ENCODE measurements around the gene CCDC97. TPM values are rescaled to one million over a fixed set of nuclear protein-coding genes. Genes with fewer than 3 reads are reported as not detected.

Gene CCDC97
- total and polyA plus RNA-seq, 2 of the 8 experiments (the other 6 are each of a cell fraction or from before 2014, with no cell fraction given), result 19.8 to 27.1 TPM

- Histone ChIP-seq H3K27me3 (replicated peaks in 1 of 4; ENCODE audit: control insufficient read depth in 3 of 4, extremely low read depth in 1 of 4, insufficient read depth in 3 of 4, low read length in 3 of 4) (peaks cover 10 to 36% (median 28%) of the 10 kb centered on the region in 4 experiments), H2AFZ (ENCODE audit: low read length) (0 out of 2 replicates have a peak overlapping the region, but pooled peaks have one; percentile 27), H3K4me1 (replicated peaks in 1 of 4; ENCODE audit: control insufficient read depth in 3 of 4, insufficient read depth in 4 of 4, low read length in 3 of 4) (peaks cover 0 to 14% (median 4%) of the 10 kb centered on the region in 4 experiments; a peak in 5 of 7 replicates), H2BK5ac (ENCODE audit: low read depth, low read length) (no peak overlapping the region), H3K56ac (replicated peaks; ENCODE audit: insufficient read length, low read depth, low read length) (no peak overlapping the region), H4K20me1 (replicated peaks in 1 of 2; ENCODE audit: control insufficient read depth in 1 of 2, insufficient read depth in 2 of 2, low read length in 2 of 2) (peaks cover 0 to 4% of the 10 kb centered on the region in 2 experiments), H3K4me3 (ENCODE audit: extremely low read depth in 1 of 4, insufficient read depth in 2 of 4, low read depth in 3 of 4, low read length in 4 of 4) (peak overlapping the region; percentile 52 to 75 (median 70)), H4K5ac (ENCODE audit: insufficient read length, low read depth, low read length) (no peak overlapping the region), H4K91ac (replicated peaks; ENCODE audit: insufficient read length, low read length) (no peak overlapping the region), H3K27ac (ENCODE audit: low read depth, low read length) (no peak overlapping the region), H3K23me2 (ENCODE audit: low read depth, low read length) (peaks cover 27% of the 10 kb centered on the region), H3K14ac (ENCODE audit: insufficient read length) (no peak overlapping the region), H3K79me1 (ENCODE audit: low read depth, low read length) (no peaks in the 10 kb centered on the region), H3K36me3 (ENCODE audit: control insufficient read depth in 2 of 4, insufficient read depth in 4 of 4, low read length in 3 of 4) (no peaks in the 10 kb centered on the region), H3K23ac (ENCODE audit: insufficient read length) (no peak overlapping the region), H2BK15ac (ENCODE audit: low read length) (no peak overlapping the region), H3K9ac (replicated peaks in 1 of 4; ENCODE audit: extremely low read depth in 1 of 4, low read depth in 3 of 4, low read length in 3 of 4) (no peak overlapping the region), H4K8ac (ENCODE audit: extremely low read depth, insufficient read depth, low read length) (no peak overlapping the region; the same call in 1 of the 2 replicates), H2AK5ac (ENCODE audit: low read depth, low read length) (no peak overlapping the region), H3K9me3 (ENCODE audit: insufficient read depth in 2 of 2, low read depth in 1 of 2, low read length in 1 of 2) (no peaks in the 10 kb centered on the region), H3K18ac (ENCODE audit: extremely low read depth, low read length) (no peak overlapping the region; the same call in none of the 2 replicates), H2BK20ac (ENCODE audit: low read length) (no peak overlapping the region), H3K4me2 (ENCODE audit: insufficient read depth in 1 of 2, low read depth in 2 of 2, low read length in 2 of 2) (peak overlapping the region; percentile 88 to 92), H2BK12ac (ENCODE audit: low read depth, low read length) (peak overlapping the region; percentile 29; the same call in 1 of the 2 replicates), H2BK120ac (replicated peaks; ENCODE audit: low read depth, low read length) (no peak overlapping the region), H3K4ac (replicated peaks; ENCODE audit: insufficient read length, low read depth, low read length) (no peak overlapping the region), H3K79me2 (ENCODE audit: control insufficient read depth in 1 of 2, insufficient read depth in 2 of 2, low read length in 2 of 2) (no peaks in the 10 kb centered on the region)
- DNase-seq (ENCODE audit: low read depth in 1 of 2, low spot score in 2 of 2), result peak in 1 of 2 experiments; percentile 78
- ChIA-PET POLR2A (ENCODE audit: partially characterized antibody) (interaction anchor here (0.6 to 5.4 kb wide), 9 partner anchors 12 to 511 kb away, joined by 3 to 29 read pairs (median 5); partner anchors contain the start of genes B3GNT8, B9D2 and CCDC97), CTCF (ENCODE audit: partially characterized antibody) (interaction anchor here (0.6 to 8.0 kb wide), 18 partner anchors 10 to 588 kb away, joined by 3 to 37 read pairs (median 4); partner anchors contain the start of genes B9D2 and DMAC2)
- 3% methylated on average over 50 of the region's 58 CpGs; no CpG with 5 or more reads in 1 of the 2 experiments for WGBS, 2 experiments (ENCODE audit: extremely low coverage in 1 of 2, insufficient coverage in 1 of 2, insufficient read length in 1 of 2, insufficient replicate concordance in 2 of 2, low coverage in 1 of 2, low lambda C conversion rate in 2 of 2, missing lambda C conversion rate in 1 of 2)
- no peak for FAIRE-seq
- TF ChIP-seq POLR2A (IDR thresholded peaks at IDR 0.05; ENCODE audit: control extremely low read depth in 1 of 2, low read depth in 2 of 2, low read length in 2 of 2) (no peak), TBP (IDR thresholded peaks at IDR 0.05; ENCODE audit: low read depth, low read length) (no peak), SUZ12 (IDR thresholded peaks at IDR 0.05; ENCODE audit: low read length) (peak; percentile 58), NANOG (IDR thresholded peaks at IDR 0.05; ENCODE audit: insufficient read depth, low read depth, low read length, poor library complexity, severe bottlenecking) (no peak), KDM4A (IDR thresholded peaks at IDR 0.05; ENCODE audit: low read depth, low read length, severe bottlenecking) (peak; percentile 81), TAF7 (optimal IDR thresholded peaks at IDR 0.05; ENCODE audit: borderline replicate concordance, low read depth, low read length) (no peak), SIRT6 (IDR thresholded peaks at IDR 0.05; ENCODE audit: low read length) (no peak), NRF1 (IDR thresholded peaks at IDR 0.05; ENCODE audit: low read depth, low read length) (no peak), EZH2 (IDR thresholded peaks at IDR 0.05; ENCODE audit: low read depth, low read length, severe bottlenecking) (peak; percentile 63)
Observed at GRCh38 chr19:41351339-41352245, 41.6 kb downstream of the CCDC97 start.

Measured in H1 (cell line).